ENCODE results near the gene QPCT. TPM values are rescaled to one million over a fixed set of nuclear protein-coding genes. Genes with fewer than 3 reads are reported as not detected.

The QPCT gene
- total RNA-seq, 4 donors from 2014 or later: 33.4 to 88.1 (median 56.0) TPM

DNA sequence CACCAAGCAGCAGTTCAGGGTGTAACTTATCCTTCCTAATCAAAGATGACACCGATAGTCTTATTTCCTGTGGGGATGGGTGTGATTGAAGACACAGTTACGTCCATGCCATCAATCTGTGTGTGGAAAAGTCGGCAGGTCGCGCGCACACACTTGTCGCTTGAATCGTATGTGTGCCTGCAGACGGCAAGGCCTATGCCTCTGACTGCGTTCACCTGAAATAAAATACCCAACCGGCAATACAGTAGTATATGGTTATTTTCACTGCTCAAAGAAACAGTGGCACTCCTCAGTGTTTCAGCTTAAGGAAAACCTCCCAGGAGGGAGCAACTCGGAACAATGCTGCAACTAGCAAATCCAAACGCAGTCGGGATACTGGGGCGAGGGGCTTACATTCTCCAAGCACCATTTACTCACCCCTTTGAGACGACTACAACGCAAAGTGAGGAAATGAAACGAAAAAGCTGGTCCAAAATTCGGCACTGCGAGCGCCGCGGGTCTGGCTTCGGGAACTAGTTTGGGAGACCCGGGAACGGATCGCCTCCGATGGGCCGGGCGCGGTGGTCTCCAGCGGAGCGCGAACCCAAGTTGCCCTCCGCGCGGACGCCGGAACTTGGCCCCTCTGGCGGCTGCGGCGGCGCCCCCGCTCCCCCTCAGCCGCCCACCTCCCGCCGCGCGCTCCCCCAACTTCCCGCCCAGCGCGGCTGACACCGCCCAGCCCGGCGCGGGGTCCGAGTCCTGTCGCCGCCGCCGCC is 20.5 kb upstream of the QPCT start:
- TF ChIP-seq POLR2A (IDR thresholded peaks at IDR 0.05) (no peak), CTCF (IDR thresholded peaks at IDR 0.05) (no peak)
- intact Hi-C loops (cut with DNase I; ENCODE audit: low total_unique reads): no loop called here
- H3K4me3 ChIP-seq (ENCODE audit: low read depth, poor library complexity, severe bottlenecking): peak overlapping the region; percentile 72
- DNase-seq (ENCODE audit: low spot score in 2 of 2): peak in 1 of 2 donors; percentile 89
- WGBS, 2 donors: 1% methylated on average over 34 to 46 of the region's 61 CpGs

- DNase-seq (ENCODE audit: low spot score in 2 of 2): peak; percentile 81 to 96
- H3K4me3 ChIP-seq (ENCODE audit: low read depth, poor library complexity, severe bottlenecking): peak overlapping the region; percentile 72
- WGBS, 2 donors: 0% methylated on average over 25 of the region's 33 CpGs; no CpG with 5 or more reads in 1 of the 2 donors
- no peak for TF ChIP-seq POLR2A (IDR thresholded peaks at IDR 0.05)
- no peak for TF ChIP-seq CTCF (IDR thresholded peaks at IDR 0.05)
- intact Hi-C loops (cut with DNase I; ENCODE audit: low total_unique reads): no loop called here
Observed at GRCh38 chr2:37324536-37324785, 20.0 kb upstream of the QPCT start.

DNA sequence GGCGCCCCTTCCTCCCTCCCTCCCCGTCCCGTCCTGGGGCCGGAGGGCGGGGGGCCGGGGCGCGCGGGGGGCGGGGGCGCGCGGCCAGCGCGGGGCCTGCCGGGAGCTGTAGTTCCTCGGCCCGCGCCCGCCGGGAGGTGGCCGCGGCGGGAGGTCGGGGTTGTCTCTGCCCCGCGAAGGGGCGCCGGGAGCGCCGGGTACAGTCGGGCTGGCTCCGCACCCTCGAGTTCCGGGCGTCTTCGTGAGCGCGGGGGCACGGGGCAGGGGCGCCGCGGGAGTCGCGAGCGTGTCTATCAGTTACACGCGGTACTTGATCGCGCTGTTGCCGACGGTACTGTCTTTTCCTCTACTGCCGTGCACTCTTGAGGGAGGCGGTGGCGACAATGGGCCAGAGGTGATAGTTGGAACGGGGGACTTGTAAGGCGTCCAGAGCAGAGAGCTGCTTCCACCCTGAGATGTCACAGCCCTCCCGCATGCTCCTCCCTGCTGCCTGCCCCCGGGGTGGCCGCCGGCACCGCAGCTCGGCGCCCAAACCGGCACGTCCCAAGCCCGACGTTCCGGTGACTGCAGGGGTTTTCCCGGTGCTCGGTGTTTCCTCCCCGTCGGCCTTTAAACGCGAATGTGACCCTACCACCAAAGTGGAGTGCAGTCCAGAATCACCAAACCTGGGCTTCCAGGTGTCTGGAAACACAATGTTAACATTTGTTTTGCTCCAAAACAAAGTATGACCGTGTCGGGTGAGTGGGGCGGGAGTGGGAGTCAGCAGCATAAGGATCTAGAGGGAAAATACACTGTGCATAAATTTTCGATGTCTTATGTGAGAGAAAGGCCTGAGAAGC is 19.4 kb upstream of the QPCT start, which contains the start of gene PRKD3:
TSS of gene PRKD3 (minus strand) at position 48 of the 839 bp plus-strand sequence. CDS start 8,309 bp downstream, outside the sequence.
- DNase-seq (ENCODE audit: low spot score in 2 of 2): peak; percentile 56 to 91
- intact Hi-C loops (cut with DNase I; ENCODE audit: low total_unique reads): no loop called here
- 1% methylated on average over 26 to 27 of the region's 79 CpGs for WGBS, 2 donors
- TF ChIP-seq POLR2A (IDR thresholded peaks at IDR 0.05) (peak in 1 of 2 donors; percentile 43), CTCF (IDR thresholded peaks at IDR 0.05) (no peak)
- peak within 1 kb of the TSS; percentile 72 for H3K4me3 ChIP-seq (ENCODE audit: low read depth, poor library complexity, severe bottlenecking)

GRCh38 chr2:37325625-37326071 is 18.8 kb upstream of the QPCT start:
- WGBS, 2 donors: 77 to 84% methylated on average over 12 of the region's 12 CpGs
- no peak for TF ChIP-seq POLR2A (IDR thresholded peaks at IDR 0.05)
- no peak for TF ChIP-seq CTCF (IDR thresholded peaks at IDR 0.05)
- intact Hi-C loops (cut with DNase I; ENCODE audit: low total_unique reads): no loop called here
- DNase-seq (ENCODE audit: low spot score in 2 of 2): no peak
- no peak overlapping the region for H3K4me3 ChIP-seq (ENCODE audit: low read depth, poor library complexity, severe bottlenecking)

DNA sequence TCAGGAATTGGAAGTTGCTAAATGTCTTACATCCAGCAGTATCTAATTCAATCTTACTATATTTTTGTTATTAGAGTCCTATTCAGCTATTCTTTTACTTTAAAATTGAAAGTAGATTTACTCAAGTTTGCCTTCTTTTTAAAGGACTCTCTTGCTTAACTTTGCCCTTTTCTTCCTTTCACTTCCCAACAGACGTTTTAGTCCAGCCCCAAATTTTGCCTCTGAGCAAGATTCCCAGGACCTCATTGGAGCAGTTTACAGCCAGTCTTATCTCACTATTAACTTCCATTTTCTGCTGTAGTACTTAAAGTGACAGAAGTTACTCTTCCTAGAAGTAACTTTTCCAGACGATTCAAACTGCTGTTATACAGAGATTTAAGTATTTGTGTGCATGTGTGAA is 18.1 kb upstream of the QPCT start:
- WGBS, 2 donors: 4 to 7% methylated on average over 2 of the region's 2 CpGs

More for the DNA sequence above, 18.1 kb upstream of the QPCT start:
- TF ChIP-seq CTCF (IDR thresholded peaks at IDR 0.05): no peak
- TF ChIP-seq POLR2A (IDR thresholded peaks at IDR 0.05): no peak
- H3K4me3 ChIP-seq (ENCODE audit: low read depth, poor library complexity, severe bottlenecking): no peak overlapping the region
- peak in 1 of 2 donors; percentile 69 for DNase-seq (ENCODE audit: low spot score in 2 of 2)
- intact Hi-C loops (cut with DNase I; ENCODE audit: low total_unique reads): no loop called here

Measured in lower leg skin (tissue), 4 donors.